ENCODE results near the gene CD81. TPM values are rescaled to one million over a fixed set of nuclear protein-coding genes. Genes with fewer than 3 reads are reported as not detected.
A peak's percentile ranks its signal among the peaks of the same experiment; 100 is the strongest.

The CD81 gene
- total and polyA plus RNA-seq, 10 of the 15 experiments (the other 5 are each of a cell fraction or from before 2014, with no cell fraction given): 2.0 to 145 (median 57.2) TPM

GRCh38 chr11:2380807-2381350 lies 3.8 kb downstream of the CD81 start (continued):
- TF ChIP-seq TBL1XR1 (IDR thresholded peaks at IDR 0.05; ENCODE audit: low read depth, low read length): peak; percentile 26; the same call in 1 of the 2 replicates
- TF ChIP-seq SMC3 (IDR thresholded peaks at IDR 0.05; ENCODE audit: borderline replicate concordance, low read length): no peak
- no peak for TF ChIP-seq IRF5 (IDR thresholded peaks at IDR 0.05; ENCODE audit: borderline replicate concordance)
- no peak for TF ChIP-seq BCLAF1 (IDR thresholded peaks at IDR 0.05)
- TF ChIP-seq NRF1 (conservative IDR thresholded peaks at IDR 0.05; ENCODE audit: low read depth, low read length): no peak
- peak in 1 of 2 experiments; percentile 28; a peak in 1 of 3 replicates for TF ChIP-seq EGR1 (IDR thresholded peaks at IDR 0.05; ENCODE audit: borderline replicate concordance in 1 of 2, low read depth in 2 of 2, low read length in 2 of 2)
- peak; percentile 87 for TF ChIP-seq IKZF1 (conservative IDR thresholded peaks at IDR 0.05)
- TF ChIP-seq HDAC6 (IDR thresholded peaks at IDR 0.05; ENCODE audit: unreplicated experiment): no peak
- TF ChIP-seq ZNF217 (IDR thresholded peaks at IDR 0.05): 0 out of 2 replicates have a peak, but pooled peaks have one; percentile 29
- no peak for TF ChIP-seq CEBPB (IDR thresholded peaks at IDR 0.05; ENCODE audit: borderline replicate concordance in 1 of 2, low read depth in 2 of 2, low read length in 2 of 2)
- TF ChIP-seq GATAD2B (conservative IDR thresholded peaks at IDR 0.05; ENCODE audit: low read depth): peak; percentile 77
- TF ChIP-seq HDAC2 (IDR thresholded peaks at IDR 0.05): no peak
- no peak for TF ChIP-seq BRCA1 (IDR thresholded peaks at IDR 0.05; ENCODE audit: low read depth, low read length)
- no peak for TF ChIP-seq GABPA (IDR thresholded peaks at IDR 0.05; ENCODE audit: low read depth)
- TF ChIP-seq ZBTB11 (CRISPR knock-in tag; IDR thresholded peaks at IDR 0.05): no peak
- no peak for TF ChIP-seq YBX1 (IDR thresholded peaks at IDR 0.05)
- no peak for TF ChIP-seq MAX (IDR thresholded peaks at IDR 0.05; ENCODE audit: low read depth, low read length)

Data from GM12878 (cell line).